ENCODE measurements around the gene PROC.

DNA sequence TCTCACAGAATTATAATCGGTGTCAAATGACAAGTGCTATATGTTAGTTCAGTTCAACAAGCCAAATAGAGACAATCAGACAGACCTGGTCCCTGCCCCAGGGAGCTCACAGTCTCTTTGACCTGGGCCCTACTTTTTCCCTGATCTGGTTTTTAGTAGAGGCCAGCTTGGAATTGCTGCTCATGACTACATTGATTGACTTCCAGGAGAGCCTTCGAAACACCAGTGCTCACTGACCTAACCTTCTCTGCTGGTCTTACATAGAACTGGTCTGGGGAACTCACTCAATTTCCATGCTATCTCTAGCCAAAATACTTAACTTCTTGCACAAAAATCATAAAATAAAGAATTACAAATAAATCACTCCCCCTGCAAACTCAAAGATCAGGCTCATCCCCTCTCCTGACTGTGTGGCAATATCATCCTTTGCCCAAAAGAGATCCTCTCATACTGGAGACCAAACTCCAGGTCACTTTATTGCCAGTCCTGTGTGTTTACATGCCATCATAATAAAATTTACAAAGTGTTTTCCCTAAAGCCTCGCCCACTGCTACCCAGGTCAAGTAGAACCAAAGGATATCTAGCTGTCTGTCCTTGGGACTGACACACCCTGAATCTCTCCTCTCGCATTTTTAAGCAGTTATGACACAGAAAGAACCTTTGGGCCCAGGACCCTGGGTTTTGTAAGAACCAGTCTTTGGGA lies 53.2 kb downstream of the PROC start:
- TF ChIP-seq EZH2 (IDR thresholded peaks at IDR 0.05; ENCODE audit: insufficient read depth, low read length) (no peak), CTCF (IDR thresholded peaks at IDR 0.05; ENCODE audit: insufficient read depth, low read depth, low read length) (no peak)

All from astrocyte (in vitro differentiated cells and primary cell).